ENCODE measurements around the gene ATP13A4.

The ATP13A4 gene

GRCh38 chr3:193589129-193589528 lies 34.4 kb upstream of the ATP13A4 start:
- Histone ChIP-seq H3K27me3 (ENCODE audit: control insufficient read depth, insufficient read depth, low read length) (peaks cover 9% of the 10 kb centered on the region), H3K27ac (ENCODE audit: low read length) (no peak overlapping the region), H3K9ac (ENCODE audit: low read length) (no peak overlapping the region)

DNA sequence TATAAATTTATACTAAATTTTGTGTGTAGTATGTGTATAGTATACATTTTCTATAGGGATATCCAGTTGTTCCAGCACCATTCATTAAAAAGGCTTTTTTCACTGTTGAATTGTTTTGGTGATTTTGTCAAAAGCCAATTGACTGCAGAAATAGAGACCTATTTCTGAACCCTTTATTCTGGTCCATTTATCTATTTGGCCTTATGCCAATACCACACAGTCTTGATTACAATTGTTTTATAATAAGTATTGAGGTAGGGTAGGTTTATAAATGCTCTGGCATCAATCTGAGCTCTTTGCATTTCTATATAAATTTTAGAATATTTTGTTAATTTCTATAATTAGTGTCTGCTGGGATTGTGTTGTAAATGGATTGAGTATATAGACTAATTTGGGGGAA lies 31.8 kb upstream of the ATP13A4 start:
- no peak overlapping the region for H3K27ac ChIP-seq (ENCODE audit: low read length)
- no peak overlapping the region for H3K9ac ChIP-seq (ENCODE audit: low read length)
- H3K27me3 ChIP-seq (ENCODE audit: control insufficient read depth, insufficient read depth, low read length), result no peaks in the 10 kb centered on the region
- no peaks in the 10 kb centered on the region for H3K4me1 ChIP-seq (ENCODE audit: control insufficient read depth, low read depth, low read length)
- H3K4me3 ChIP-seq (ENCODE audit: low read length), result no peak overlapping the region
- no peaks in the 10 kb centered on the region for H3K9me3 ChIP-seq (ENCODE audit: control insufficient read depth, low read depth, low read length)
- H3K36me3 ChIP-seq (ENCODE audit: control insufficient read depth, low read depth, low read length), result no peaks in the 10 kb centered on the region

More at GRCh38 chr3:193589129-193589528, 34.4 kb upstream of the ATP13A4 start:
- Histone ChIP-seq H3K4me1 (ENCODE audit: control insufficient read depth, low read depth, low read length) (peaks cover 5% of the 10 kb centered on the region), H3K9me3 (ENCODE audit: control insufficient read depth, low read depth, low read length) (no peaks in the 10 kb centered on the region), H3K36me3 (ENCODE audit: control insufficient read depth, low read depth, low read length) (no peaks in the 10 kb centered on the region), H3K4me3 (ENCODE audit: low read length) (no peak overlapping the region)

DNA sequence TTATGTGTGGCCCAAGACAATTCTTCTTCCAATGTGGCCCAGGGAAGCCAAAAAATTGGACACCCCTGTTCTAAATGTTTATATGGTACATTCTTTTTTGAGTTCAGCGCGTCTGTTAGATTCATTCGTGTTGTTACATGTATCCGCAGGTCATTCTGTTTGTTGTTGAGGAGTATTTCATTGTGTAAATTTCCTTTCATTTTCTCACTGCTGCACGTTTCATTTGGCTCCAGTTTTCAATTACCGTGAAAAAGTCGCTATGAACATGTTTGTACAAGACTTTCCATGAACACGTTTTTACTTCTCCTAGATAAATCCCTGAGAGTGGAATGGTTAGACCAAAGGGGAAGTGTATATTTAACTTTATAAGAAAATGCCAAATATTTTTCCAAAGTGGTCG lies 30.8 kb upstream of the ATP13A4 start:
- Histone ChIP-seq H3K27ac (ENCODE audit: low read length) (no peak overlapping the region), H3K27me3 (ENCODE audit: control insufficient read depth, insufficient read depth, low read length) (no peaks in the 10 kb centered on the region), H3K4me3 (ENCODE audit: low read length) (no peak overlapping the region), H3K36me3 (ENCODE audit: control insufficient read depth, low read depth, low read length) (no peaks in the 10 kb centered on the region), H3K4me1 (ENCODE audit: control insufficient read depth, low read depth, low read length) (no peaks in the 10 kb centered on the region), H3K9me3 (ENCODE audit: control insufficient read depth, low read depth, low read length) (no peaks in the 10 kb centered on the region), H3K9ac (ENCODE audit: low read length) (no peak overlapping the region)

DNA sequence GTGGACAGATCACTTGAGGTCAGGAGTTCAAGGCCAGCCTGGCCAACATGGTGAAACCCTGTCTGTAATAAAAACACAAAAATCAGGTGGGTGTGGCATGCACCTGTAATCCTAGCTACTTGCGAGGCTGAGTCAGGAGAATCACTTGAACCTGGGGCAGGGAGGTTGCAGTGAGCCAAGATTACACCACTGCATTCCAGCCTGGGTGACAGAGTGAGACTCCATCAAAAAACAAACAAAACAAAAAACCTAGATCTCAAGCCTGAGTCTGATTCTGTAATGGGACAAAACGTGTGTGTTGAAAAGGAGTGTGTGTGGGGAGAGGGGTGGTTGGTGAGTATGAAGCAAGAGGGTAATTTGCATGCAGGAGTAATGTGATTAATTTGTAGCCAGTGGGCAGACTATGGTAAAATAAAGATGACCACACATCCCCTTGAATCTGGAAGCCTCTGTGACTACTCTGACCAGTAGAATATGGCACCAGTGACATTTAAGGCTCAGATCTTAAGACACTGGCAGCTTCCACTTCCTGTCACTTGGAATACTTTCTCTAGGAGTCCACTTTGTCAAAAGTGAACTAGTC lies 19.9 kb upstream of the ATP13A4 start:
- H3K4me1 ChIP-seq (ENCODE audit: control insufficient read depth, low read depth, low read length), result peaks cover 10% of the 10 kb centered on the region
- H3K27ac ChIP-seq (ENCODE audit: low read length), result no peak overlapping the region
- H3K27me3 ChIP-seq (ENCODE audit: control insufficient read depth, insufficient read depth, low read length), result no peaks in the 10 kb centered on the region
- H3K4me3 ChIP-seq (ENCODE audit: low read length), result no peak overlapping the region
- H3K36me3 ChIP-seq (ENCODE audit: control insufficient read depth, low read depth, low read length), result no peaks in the 10 kb centered on the region
- no peaks in the 10 kb centered on the region for H3K9me3 ChIP-seq (ENCODE audit: control insufficient read depth, low read depth, low read length)
- no peak overlapping the region for H3K9ac ChIP-seq (ENCODE audit: low read length)

- H3K27me3 ChIP-seq (ENCODE audit: control insufficient read depth, insufficient read depth, low read length), result no peaks in the 10 kb centered on the region
- H3K4me3 ChIP-seq (ENCODE audit: low read length), result no peak overlapping the region
Observed at GRCh38 chr3:193573403-193574191, 18.9 kb upstream of the ATP13A4 start.

DNA sequence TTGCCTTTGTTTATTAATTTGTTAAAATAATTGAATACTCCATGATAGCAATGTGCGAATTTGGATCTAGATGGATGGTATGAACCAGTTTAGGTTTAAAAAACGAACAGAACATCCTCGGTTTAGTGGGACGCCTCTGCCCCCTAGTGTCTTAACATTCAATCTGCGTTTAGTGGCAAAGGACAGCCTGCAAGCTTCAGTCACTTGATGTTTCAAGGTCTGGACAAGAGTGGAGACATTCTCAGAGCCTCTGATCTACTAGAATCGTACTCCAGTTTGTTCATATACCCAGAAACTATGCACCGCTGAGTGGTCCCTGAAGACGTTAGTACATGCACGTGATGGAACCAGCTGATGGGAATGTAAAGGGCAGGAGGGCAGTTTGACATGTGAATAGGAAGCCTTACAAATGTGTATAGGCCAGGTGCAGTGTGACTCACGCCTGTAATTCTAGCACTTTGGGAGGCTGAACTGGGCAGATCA lies 17.8 kb upstream of the ATP13A4 start:
- peaks cover 10% of the 10 kb centered on the region for H3K4me1 ChIP-seq (ENCODE audit: control insufficient read depth, low read depth, low read length)
- no peak overlapping the region for H3K27ac ChIP-seq (ENCODE audit: low read length)
- no peaks in the 10 kb centered on the region for H3K27me3 ChIP-seq (ENCODE audit: control insufficient read depth, insufficient read depth, low read length)
- H3K9ac ChIP-seq (ENCODE audit: low read length), result no peak overlapping the region
- no peaks in the 10 kb centered on the region for H3K36me3 ChIP-seq (ENCODE audit: control insufficient read depth, low read depth, low read length)
- H3K9me3 ChIP-seq (ENCODE audit: control insufficient read depth, low read depth, low read length), result no peaks in the 10 kb centered on the region
- H3K4me3 ChIP-seq (ENCODE audit: low read length), result no peak overlapping the region

More at GRCh38 chr3:193573403-193574191, 18.9 kb upstream of the ATP13A4 start:
- H3K27ac ChIP-seq (ENCODE audit: low read length), result no peak overlapping the region
- no peaks in the 10 kb centered on the region for H3K9me3 ChIP-seq (ENCODE audit: control insufficient read depth, low read depth, low read length)
- H3K36me3 ChIP-seq (ENCODE audit: control insufficient read depth, low read depth, low read length), result no peaks in the 10 kb centered on the region
- no peak overlapping the region for H3K9ac ChIP-seq (ENCODE audit: low read length)
- peaks cover 10% of the 10 kb centered on the region for H3K4me1 ChIP-seq (ENCODE audit: control insufficient read depth, low read depth, low read length)

DNA sequence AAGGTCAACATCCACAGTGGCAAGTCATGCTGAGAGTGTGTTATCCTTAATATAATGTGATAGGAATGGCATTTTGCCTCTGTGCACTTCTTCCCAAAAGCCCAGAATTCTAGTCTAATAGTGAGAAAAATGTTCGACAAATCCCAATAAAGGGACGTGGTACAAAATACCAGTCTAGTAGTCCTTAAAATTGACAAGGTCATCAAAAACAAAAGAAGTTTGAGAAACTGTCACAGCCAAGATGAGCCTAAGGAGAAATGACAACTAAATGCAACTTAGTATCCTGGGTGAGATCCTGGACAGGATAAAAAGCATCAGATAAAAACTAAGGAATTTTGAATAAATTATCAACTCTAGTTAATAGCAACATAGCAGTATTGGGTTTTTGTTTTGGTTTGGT lies 14.4 kb upstream of the ATP13A4 start:
- no peak overlapping the region for H3K27ac ChIP-seq (ENCODE audit: low read length)
- no peaks in the 10 kb centered on the region for H3K9me3 ChIP-seq (ENCODE audit: control insufficient read depth, low read depth, low read length)
- no peaks in the 10 kb centered on the region for H3K36me3 ChIP-seq (ENCODE audit: control insufficient read depth, low read depth, low read length)
- no peak overlapping the region for H3K4me3 ChIP-seq (ENCODE audit: low read length)
- no peak overlapping the region for H3K9ac ChIP-seq (ENCODE audit: low read length)
- H3K27me3 ChIP-seq (ENCODE audit: control insufficient read depth, insufficient read depth, low read length), result no peaks in the 10 kb centered on the region
- H3K4me1 ChIP-seq (ENCODE audit: control insufficient read depth, low read depth, low read length), result no peaks in the 10 kb centered on the region

DNA sequence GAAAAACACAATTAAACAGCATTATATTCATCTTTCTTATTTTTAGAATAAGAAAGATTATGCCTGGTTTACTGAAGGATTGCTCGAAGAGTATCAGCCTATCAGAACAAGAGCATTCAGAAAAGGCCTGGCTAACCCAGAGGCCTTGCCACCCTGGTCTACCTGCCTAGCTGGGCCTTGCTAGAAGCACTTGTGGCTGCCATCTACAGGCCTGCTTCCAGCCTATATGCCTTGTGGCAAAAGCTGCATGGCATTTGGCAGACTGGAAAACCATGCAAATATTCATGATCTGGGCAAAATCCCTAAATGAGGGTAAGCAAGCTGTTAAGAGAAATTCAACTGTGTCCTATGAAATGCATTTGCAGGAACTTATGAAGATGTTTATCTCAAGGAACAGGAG lies 9.3 kb upstream of the ATP13A4 start:
- Histone ChIP-seq H3K9me3 (ENCODE audit: control insufficient read depth, low read depth, low read length) (no peaks in the 10 kb centered on the region), H3K27me3 (ENCODE audit: control insufficient read depth, insufficient read depth, low read length) (no peaks in the 10 kb centered on the region), H3K9ac (ENCODE audit: low read length) (no peak overlapping the region), H3K4me1 (ENCODE audit: control insufficient read depth, low read depth, low read length) (no peaks in the 10 kb centered on the region), H3K27ac (ENCODE audit: low read length) (no peak overlapping the region), H3K4me3 (ENCODE audit: low read length) (no peak overlapping the region), H3K36me3 (ENCODE audit: control insufficient read depth, low read depth, low read length) (no peaks in the 10 kb centered on the region)

DNA sequence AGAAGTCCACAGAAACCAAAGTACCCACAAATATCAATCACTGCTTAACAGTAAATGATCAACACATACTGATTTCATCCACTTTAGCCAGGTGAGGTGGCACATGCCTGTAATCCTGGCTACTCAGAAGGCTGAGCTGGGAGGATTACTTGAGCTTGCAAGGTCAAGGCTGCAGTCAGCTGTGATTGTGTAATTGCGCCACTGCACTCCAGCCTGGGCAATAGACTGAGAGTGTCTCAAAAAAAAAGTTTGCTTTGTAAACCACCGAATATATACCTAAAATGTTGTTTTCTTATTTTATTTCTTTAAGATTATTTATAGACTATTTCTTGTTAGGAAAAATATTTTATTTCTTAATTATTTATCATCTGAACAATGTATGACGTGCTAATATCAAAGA lies 8.7 kb upstream of the ATP13A4 start:
- Histone ChIP-seq H3K27ac (ENCODE audit: low read length) (no peak overlapping the region), H3K36me3 (ENCODE audit: control insufficient read depth, low read depth, low read length) (no peaks in the 10 kb centered on the region), H3K27me3 (ENCODE audit: control insufficient read depth, insufficient read depth, low read length) (no peaks in the 10 kb centered on the region), H3K9ac (ENCODE audit: low read length) (no peak overlapping the region), H3K9me3 (ENCODE audit: control insufficient read depth, low read depth, low read length) (no peaks in the 10 kb centered on the region), H3K4me1 (ENCODE audit: control insufficient read depth, low read depth, low read length) (no peaks in the 10 kb centered on the region), H3K4me3 (ENCODE audit: low read length) (no peak overlapping the region)

- no peak overlapping the region for H3K9ac ChIP-seq (ENCODE audit: low read length)
- no peak overlapping the region for H3K4me3 ChIP-seq (ENCODE audit: low read length)
- H3K27ac ChIP-seq (ENCODE audit: low read length), result no peak overlapping the region
- H3K36me3 ChIP-seq (ENCODE audit: control insufficient read depth, low read depth, low read length), result no peaks in the 10 kb centered on the region
- H3K9me3 ChIP-seq (ENCODE audit: control insufficient read depth, low read depth, low read length), result no peaks in the 10 kb centered on the region
- H3K4me1 ChIP-seq (ENCODE audit: control insufficient read depth, low read depth, low read length), result no peaks in the 10 kb centered on the region
- H3K27me3 ChIP-seq (ENCODE audit: control insufficient read depth, insufficient read depth, low read length), result no peaks in the 10 kb centered on the region
Observed at GRCh38 chr3:193560870-193561269, 6.2 kb upstream of the ATP13A4 start.

- no peaks in the 10 kb centered on the region for H3K27me3 ChIP-seq (ENCODE audit: control insufficient read depth, insufficient read depth, low read length)
- no peaks in the 10 kb centered on the region for H3K4me1 ChIP-seq (ENCODE audit: control insufficient read depth, low read depth, low read length)
- no peak overlapping the region for H3K27ac ChIP-seq (ENCODE audit: low read length)
- no peak overlapping the region for H3K9ac ChIP-seq (ENCODE audit: low read length)
- H3K4me3 ChIP-seq (ENCODE audit: low read length), result no peak overlapping the region
- no peaks in the 10 kb centered on the region for H3K9me3 ChIP-seq (ENCODE audit: control insufficient read depth, low read depth, low read length)
- no peaks in the 10 kb centered on the region for H3K36me3 ChIP-seq (ENCODE audit: control insufficient read depth, low read depth, low read length)
Observed at GRCh38 chr3:193560091-193560490, 5.4 kb upstream of the ATP13A4 start.

- no peak overlapping the region for H3K4me3 ChIP-seq (ENCODE audit: low read length)
- no peaks in the 10 kb centered on the region for H3K9me3 ChIP-seq (ENCODE audit: control insufficient read depth, low read depth, low read length)
- no peak overlapping the region for H3K9ac ChIP-seq (ENCODE audit: low read length)
- no peaks in the 10 kb centered on the region for H3K4me1 ChIP-seq (ENCODE audit: control insufficient read depth, low read depth, low read length)
- no peaks in the 10 kb centered on the region for H3K36me3 ChIP-seq (ENCODE audit: control insufficient read depth, low read depth, low read length)
- no peaks in the 10 kb centered on the region for H3K27me3 ChIP-seq (ENCODE audit: control insufficient read depth, insufficient read depth, low read length)
- H3K27ac ChIP-seq (ENCODE audit: low read length), result no peak overlapping the region
Observed at GRCh38 chr3:193559100-193559499, 4.4 kb upstream of the ATP13A4 start.

Data from iPS-18a (cell line).